GM21515 (cell line): ENCODE data around the gene GAMT.

Experiments
- ATAC-seq: cut with Tn5 transposase; IDR thresholded peaks from one replicate; pipeline ENCODE4 v1.9.1; 2021; ENCODE audit not compliant: unreplicated experiment

The GAMT gene

GRCh38 chr19:1401889-1402217, 511 bp upstream of the GAMT start:
- ATAC-seq = no peak

GRCh38 chr19:1400281-1401137, 833 bp downstream of the GAMT start:
- ATAC-seq = no peak

- ATAC-seq = no peak
Measured at GRCh38 chr19:1399745-1400144, 1.6 kb downstream of the GAMT start.

GRCh38 chr19:1399079-1399478, 2.3 kb downstream of the GAMT start:
- no peak for ATAC-seq

- ATAC-seq = no peak
Measured at GRCh38 chr19:1397838-1398237, 3.5 kb downstream of the GAMT start.

GRCh38 chr19:1396768-1397679, 4.3 kb downstream of the GAMT start:
- ATAC-seq = no peak

GRCh38 chr19:1396019-1396767, 5.1 kb downstream of the GAMT start:
- ATAC-seq = no peak

GRCh38 chr19:1395194-1396018, 5.9 kb downstream of the GAMT start:
- no peak for ATAC-seq

GRCh38 chr19:1394252-1395193, 6.8 kb downstream of the GAMT start:
- no peak for ATAC-seq

- no peak for ATAC-seq
Measured at GRCh38 chr19:1393841-1394240, 7.5 kb downstream of the GAMT start.

- no peak for ATAC-seq
Measured at GRCh38 chr19:1392939-1393530, 8.3 kb downstream of the GAMT start.

- no peak for ATAC-seq
Measured at GRCh38 chr19:1392407-1392806, 8.9 kb downstream of the GAMT start.

- ATAC-seq = no peak
Measured at GRCh38 chr19:1390890-1391423, 10.4 kb downstream of the GAMT start.

- no peak for ATAC-seq
Measured at GRCh38 chr19:1389033-1389940, 12.1 kb downstream of the GAMT start.

GRCh38 chr19:1388637-1389026, 12.7 kb downstream of the GAMT start:
- ATAC-seq = no peak

- ATAC-seq = no peak
Measured at GRCh38 chr19:1387684-1388636, 13.4 kb downstream of the GAMT start.
